ENCODE measurements around the gene ZNF524.
A peak's percentile ranks its signal among the peaks of the same experiment; 100 is the strongest.

DNA sequence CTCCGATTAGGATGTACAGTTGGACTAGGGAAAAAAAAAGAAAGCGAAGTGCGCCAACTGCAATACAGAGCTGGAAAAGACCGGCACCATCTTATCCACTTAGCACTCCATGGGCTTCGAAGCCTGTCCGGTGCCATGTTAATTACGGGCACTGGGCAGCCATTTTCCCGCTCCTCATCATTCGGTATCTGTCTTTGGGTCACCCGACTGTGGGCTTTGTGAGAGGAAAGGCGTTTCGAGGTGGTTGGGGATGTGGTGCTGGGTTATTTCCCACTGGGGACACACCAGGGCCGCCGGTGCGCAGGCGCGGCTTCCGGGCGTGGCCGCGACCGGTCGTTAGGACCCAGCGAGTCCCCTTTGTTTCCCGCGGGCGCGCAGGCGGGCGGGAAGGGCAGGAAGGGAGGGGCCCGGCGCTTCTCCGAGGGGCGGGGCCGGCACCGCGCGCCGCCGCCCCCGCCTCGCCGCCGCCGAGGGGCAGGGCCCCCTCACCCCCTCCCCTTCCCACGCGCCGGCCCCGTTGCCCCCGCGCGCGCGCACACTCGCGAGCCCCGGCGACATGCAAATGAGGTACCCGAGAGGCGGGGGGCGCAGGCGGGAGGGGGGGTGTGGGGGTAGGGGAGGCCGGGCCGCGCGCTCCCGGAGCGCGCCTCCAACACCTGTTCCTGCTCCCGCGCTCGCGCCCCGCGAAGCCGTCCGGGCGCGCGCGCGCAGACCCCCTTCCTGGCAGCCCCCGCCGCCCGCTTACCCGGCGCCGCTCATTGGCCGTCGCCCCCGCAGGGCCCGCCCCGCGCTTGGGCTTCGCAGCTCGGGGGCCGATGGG lies at the start of gene ZNF524:
- TF ChIP-seq TAF1 (IDR thresholded peaks at IDR 0.05; ENCODE audit: borderline replicate concordance, low read depth, low read length) (peak; percentile 64), POLR2A (IDR thresholded peaks at IDR 0.05; ENCODE audit: low read depth, low read length) (peak; percentile 62; the same call in 1 of the 2 replicates), POLR2AphosphoS5 (IDR thresholded peaks at IDR 0.05; ENCODE audit: low read depth, low read length) (no peak)

Data from GM12892 (cell line).